ENCODE results near the gene SLC44A1.

Gene SLC44A1

GRCh38 chr9:105270711-105271110, 26.3 kb downstream of the SLC44A1 start:
- no peak for DNase-seq (ENCODE audit: low read depth in 2 of 2)

DNA sequence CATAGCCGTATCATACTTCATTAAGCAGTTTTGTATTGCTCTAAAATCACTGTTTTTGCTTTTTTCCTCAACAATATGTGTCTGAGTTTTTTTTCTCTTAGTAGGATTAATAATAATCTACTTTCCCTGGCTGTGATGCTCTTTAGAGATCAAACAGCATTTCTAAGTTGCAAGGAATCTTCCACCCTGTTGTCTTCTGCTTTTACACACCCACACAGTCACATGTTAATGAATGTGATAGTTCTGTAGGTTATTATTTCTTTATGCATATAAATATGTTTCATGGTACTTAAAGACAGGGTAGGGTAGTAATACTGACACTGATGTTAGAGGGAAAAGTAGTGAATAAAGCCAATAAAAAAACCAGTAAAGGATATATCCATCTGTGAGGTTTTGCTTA, 29.3 kb downstream of the SLC44A1 start:
- DNase-seq (ENCODE audit: low read depth in 2 of 2) = no peak

DNA sequence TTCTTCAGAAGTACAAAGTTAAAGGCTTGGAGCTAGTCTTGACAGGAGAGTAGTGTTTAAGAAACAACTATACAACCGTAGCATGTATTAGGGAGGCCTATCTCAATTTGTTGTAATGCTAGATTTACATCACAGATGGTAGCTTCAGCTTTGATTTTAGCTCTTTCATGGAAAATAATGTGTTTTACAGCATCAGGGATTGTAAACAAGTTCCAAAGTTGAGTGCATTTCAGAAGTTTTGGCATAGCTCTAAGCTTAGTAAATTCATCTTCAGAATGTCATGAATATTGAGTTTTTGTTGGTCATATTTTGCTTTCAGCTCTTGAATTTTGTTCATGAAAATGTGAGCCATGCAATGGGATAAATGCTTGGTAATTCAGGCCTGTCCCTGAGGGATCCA, 30.7 kb downstream of the SLC44A1 start:
- DNase-seq (ENCODE audit: low read depth in 2 of 2) = no peak

DNA sequence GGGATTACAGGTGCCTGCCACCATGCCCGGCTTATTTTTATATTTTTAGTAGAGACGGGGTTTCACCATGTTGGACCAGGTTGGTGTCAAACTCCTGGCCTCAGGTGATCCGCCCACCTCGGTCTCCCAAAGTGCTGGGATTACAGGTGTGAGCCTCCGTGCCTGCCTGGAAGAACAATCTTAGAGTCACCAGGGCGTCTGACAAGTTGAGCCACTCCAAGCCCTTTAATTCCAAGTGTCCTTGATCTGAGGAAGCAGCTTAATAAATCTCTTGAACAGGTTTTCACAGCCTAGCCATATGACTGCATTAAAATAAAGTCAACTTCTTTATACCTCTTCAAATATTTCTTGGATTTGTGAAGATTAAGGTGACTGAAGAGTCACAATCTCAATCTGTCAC, 31.5 kb downstream of the SLC44A1 start:
- no peak for DNase-seq (ENCODE audit: low read depth in 2 of 2)

- DNase-seq (ENCODE audit: low read depth in 2 of 2) = no peak
These were observed 34.3 kb downstream of the SLC44A1 start for GRCh38 chr9:105278751-105279150.

- no peak for DNase-seq (ENCODE audit: low read depth in 2 of 2)
These were observed 36.2 kb downstream of the SLC44A1 start for GRCh38 chr9:105280691-105281090.

- no peak for DNase-seq (ENCODE audit: low read depth in 2 of 2)
These were observed 36.8 kb downstream of the SLC44A1 start for GRCh38 chr9:105281272-105281671.

GRCh38 chr9:105281926-105282325, 37.5 kb downstream of the SLC44A1 start:
- DNase-seq (ENCODE audit: low read depth in 2 of 2) = no peak

GRCh38 chr9:105282870-105283621, 38.6 kb downstream of the SLC44A1 start:
- DNase-seq (ENCODE audit: low read depth in 2 of 2) = no peak

- DNase-seq (ENCODE audit: low read depth in 2 of 2) = no peak
These were observed 39.3 kb downstream of the SLC44A1 start for GRCh38 chr9:105283795-105284194.

GRCh38 chr9:105284463-105284862, 40.0 kb downstream of the SLC44A1 start:
- no peak for DNase-seq (ENCODE audit: low read depth in 2 of 2)

- no peak for DNase-seq (ENCODE audit: low read depth in 2 of 2)
These were observed 41.6 kb downstream of the SLC44A1 start for GRCh38 chr9:105286098-105286497.

DNA sequence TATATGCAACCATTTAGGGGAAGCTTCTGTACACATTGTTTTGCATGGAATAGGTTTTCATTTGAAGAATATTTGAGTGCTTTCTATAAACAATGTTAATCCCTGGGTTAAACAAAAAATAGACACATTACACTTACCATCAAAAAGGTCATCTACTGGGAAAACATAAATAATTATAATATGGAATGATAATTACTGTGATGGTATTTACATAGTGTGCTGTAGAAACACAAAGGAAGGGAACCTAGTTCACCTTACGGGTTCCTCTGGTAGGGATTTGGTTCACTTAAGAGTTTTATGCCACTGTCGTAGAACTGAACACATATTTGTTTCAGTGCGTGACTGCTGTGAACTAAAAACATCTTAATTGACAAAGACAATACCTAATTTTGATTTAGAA, 44.9 kb downstream of the SLC44A1 start:
- DNase-seq (ENCODE audit: low read depth in 2 of 2) = no peak

DNA sequence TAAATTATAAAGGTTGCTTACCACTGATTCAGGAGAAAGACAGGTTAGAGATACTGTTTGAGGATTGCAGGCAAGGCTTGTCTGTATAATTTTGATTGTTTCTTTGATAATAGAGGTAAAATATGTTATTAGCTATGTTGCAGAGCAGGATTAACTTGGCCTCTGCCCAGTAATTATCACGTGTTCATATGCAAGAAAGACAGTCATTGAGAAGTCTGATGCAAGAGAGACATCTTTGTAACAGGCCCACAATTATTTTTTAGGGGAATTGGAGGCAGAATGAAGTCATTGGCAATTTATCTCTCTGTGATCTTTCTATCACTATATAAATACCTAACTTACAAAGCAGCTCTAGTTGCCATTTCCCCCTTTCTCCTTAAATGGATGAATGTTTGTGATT, 46.0 kb downstream of the SLC44A1 start:
- DNase-seq (ENCODE audit: low read depth in 2 of 2) = no peak

- DNase-seq (ENCODE audit: low read depth in 2 of 2) = no peak
These were observed 46.5 kb downstream of the SLC44A1 start for GRCh38 chr9:105290954-105291353.

GRCh38 chr9:105291422-105291859, 47.0 kb downstream of the SLC44A1 start:
- no peak for DNase-seq (ENCODE audit: low read depth in 2 of 2)

GRCh38 chr9:105291938-105292337, 47.5 kb downstream of the SLC44A1 start:
- no peak for DNase-seq (ENCODE audit: low read depth in 2 of 2)

DNA sequence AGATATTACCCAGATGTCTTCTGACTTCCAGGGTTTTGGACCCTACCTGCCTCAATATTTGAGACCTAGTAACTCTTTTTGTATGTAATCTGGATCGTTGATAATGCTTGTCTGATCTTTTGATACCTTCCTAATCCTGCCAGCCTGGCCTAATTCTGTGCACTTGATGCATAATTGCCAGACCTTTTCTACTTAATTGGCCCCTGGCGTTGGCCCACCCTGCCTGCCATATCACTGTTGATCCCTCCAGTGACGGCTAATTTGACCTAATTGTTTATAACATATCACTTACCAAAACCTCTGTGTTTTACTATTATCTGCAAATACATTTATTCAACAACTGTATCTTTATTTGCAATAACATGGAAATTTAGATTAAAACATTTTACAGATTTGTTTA, 49.0 kb downstream of the SLC44A1 start:
- DNase-seq (ENCODE audit: low read depth in 2 of 2) = no peak

GRCh38 chr9:105295201-105295550, 50.7 kb downstream of the SLC44A1 start:
- DNase-seq (ENCODE audit: low read depth in 2 of 2) = no peak

DNA sequence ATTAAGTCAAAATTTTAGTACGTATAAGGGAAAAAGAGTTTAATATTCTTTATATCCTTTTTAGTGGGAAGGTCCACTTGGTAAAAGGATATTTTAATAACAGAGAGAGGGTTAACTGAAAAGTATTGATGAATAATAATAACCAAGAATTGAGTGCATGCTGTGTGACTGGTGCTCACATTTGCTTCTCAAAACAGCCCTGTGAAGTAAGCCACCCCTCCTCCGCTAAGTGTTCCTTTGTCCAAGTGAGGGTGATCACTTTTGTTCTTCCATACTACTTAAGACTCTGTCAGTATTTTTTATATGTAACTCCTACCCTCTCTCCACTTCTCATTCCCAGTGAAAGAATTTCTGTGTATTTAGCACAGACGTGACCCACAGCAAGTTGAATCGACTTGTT, 51.5 kb downstream of the SLC44A1 start:
- no peak for DNase-seq (ENCODE audit: low read depth in 2 of 2)

GRCh38 chr9:105296445-105296844, 52.0 kb downstream of the SLC44A1 start:
- DNase-seq (ENCODE audit: low read depth in 2 of 2) = no peak

- no peak for DNase-seq (ENCODE audit: low read depth in 2 of 2)
These were observed 52.4 kb downstream of the SLC44A1 start for GRCh38 chr9:105296877-105297287.

DNA sequence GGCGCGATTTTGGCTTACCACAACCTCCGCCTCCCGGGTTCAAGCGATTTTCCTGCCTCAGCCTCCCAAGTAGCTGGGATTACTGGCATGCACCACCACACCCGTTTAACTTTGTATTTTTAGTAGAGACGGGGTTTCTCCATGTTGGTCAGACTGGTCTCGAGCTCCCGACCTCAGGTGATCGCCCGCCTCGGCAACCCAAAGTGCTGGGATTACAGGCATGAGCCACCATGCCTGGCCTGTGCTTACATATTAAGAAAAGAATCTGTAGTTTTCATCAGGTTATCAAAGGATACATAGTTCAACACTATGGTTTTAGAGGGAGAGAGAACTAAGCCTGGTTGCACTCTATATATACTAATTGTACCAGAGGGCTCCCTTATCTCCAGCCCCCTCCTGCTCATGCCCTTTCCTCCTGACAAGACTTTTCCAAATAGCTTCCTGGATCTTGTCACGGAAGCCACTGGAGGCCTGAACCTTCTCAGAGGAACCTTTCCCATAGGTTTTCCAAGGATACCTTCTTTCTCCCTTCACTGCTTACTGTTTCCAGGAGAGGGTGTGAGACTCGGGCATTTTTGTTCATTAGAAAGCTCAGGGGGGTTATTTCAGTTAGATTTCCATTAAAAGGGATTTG, 53.1 kb downstream of the SLC44A1 start:
- no peak for DNase-seq (ENCODE audit: low read depth in 2 of 2)

All from stimulated activated CD4-positive, alpha-beta T cell treated with anti-CD3 and anti-CD28 coated beads, Interleukin-4, amount 100 ng/mL, for 48 hours (primary cell).